Mucosa of stomach (tissue), 1 donor: Measurements from ENCODE around the gene ICE2.

Experiments used
- H3K27me3 ChIP-seq: one replicate; pipeline ENCODE4 v1.7.0; 2013; ENCODE audit warnings: mild to moderate bottlenecking, low read length; ENCODE audit not compliant: control insufficient read depth, insufficient read depth
- H3K36me3 ChIP-seq: one replicate; pipeline ENCODE4 v1.7.0; 2013; ENCODE audit warnings: low read length; ENCODE audit not compliant: control insufficient read depth, insufficient read depth
- H3K4me1 ChIP-seq: one replicate; pipeline ENCODE4 v1.7.0; 2013; ENCODE audit warnings: mild to moderate bottlenecking, low read length; ENCODE audit not compliant: control insufficient read depth, insufficient read depth
- H3K4me3 ChIP-seq: one replicate; pipeline ENCODE4 v1.7.0; 2013; ENCODE audit warnings: low read length
- H3K9ac ChIP-seq: one replicate; pipeline ENCODE4 v1.7.0; 2013; ENCODE audit warnings: mild to moderate bottlenecking, low read length, moderate library complexity
- H3K9me3 ChIP-seq: one replicate; pipeline ENCODE4 v1.7.0; 2013; ENCODE audit warnings: mild to moderate bottlenecking, low read length, moderate library complexity; ENCODE audit not compliant: control insufficient read depth
- donor health status: Pancreatic carcinoma.

The ICE2 gene

DNA sequence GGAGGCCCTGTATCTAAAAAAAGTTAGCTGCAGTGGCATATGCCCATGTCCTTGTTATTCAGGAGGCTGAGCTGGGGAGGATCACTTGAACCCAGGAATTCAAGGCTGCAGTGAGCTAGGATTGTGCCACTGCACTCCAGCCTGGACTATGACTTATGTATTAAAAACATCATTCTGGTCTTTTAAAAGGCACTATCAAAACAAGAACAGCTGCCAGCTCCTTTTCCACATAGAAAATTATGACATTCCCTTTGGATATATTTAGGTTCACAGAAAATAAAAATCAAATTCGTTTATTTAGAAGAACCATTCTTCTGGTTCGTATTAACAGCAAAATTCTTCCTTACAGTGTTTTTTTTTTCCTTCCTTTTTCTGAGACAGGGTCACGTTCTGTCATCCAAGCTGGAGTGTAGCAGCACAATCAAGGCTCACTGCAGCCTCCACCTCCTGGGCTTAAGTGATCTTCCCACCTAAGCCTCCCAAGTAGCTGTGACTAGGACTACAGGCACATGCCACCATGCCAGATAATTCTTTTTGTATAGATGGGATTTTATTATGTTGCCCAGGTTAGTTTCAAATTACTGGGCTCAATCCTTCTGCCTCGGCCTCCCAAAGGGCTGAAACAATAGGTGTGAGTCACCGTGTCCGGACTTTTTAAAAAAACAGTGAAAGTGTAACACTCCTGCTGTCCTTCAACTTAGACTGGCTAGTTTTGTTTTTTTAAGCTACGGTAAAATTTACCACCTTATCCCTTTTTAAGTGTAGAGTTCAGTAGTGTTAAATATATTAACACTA is 13.9 kb downstream of the ICE2 start:
- Histone ChIP-seq H3K9me3 (no peaks in the 10 kb centered on the region), H3K36me3 (no peaks in the 10 kb centered on the region), H3K4me1 (no peaks in the 10 kb centered on the region), H3K4me3 (no peak overlapping the region), H3K27me3 (no peaks in the 10 kb centered on the region), H3K9ac (no peak overlapping the region)

GRCh38 chr15:60462027-60462426 is 16.9 kb downstream of the ICE2 start:
- Histone ChIP-seq H3K4me3 (no peak overlapping the region), H3K4me1 (no peaks in the 10 kb centered on the region), H3K27me3 (no peaks in the 10 kb centered on the region), H3K9me3 (no peaks in the 10 kb centered on the region), H3K36me3 (no peaks in the 10 kb centered on the region), H3K9ac (no peak overlapping the region)

GRCh38 chr15:60460931-60461330 is 18.0 kb downstream of the ICE2 start:
- Histone ChIP-seq H3K27me3 (no peaks in the 10 kb centered on the region), H3K9ac (no peak overlapping the region), H3K4me3 (no peak overlapping the region), H3K4me1 (no peaks in the 10 kb centered on the region), H3K9me3 (no peaks in the 10 kb centered on the region), H3K36me3 (no peaks in the 10 kb centered on the region)

- no peak overlapping the region for H3K9ac ChIP-seq
- no peaks in the 10 kb centered on the region for H3K27me3 ChIP-seq
- no peaks in the 10 kb centered on the region for H3K36me3 ChIP-seq
- no peak overlapping the region for H3K4me3 ChIP-seq
- no peaks in the 10 kb centered on the region for H3K4me1 ChIP-seq
- no peaks in the 10 kb centered on the region for H3K9me3 ChIP-seq
These were observed 20.2 kb downstream of the ICE2 start for GRCh38 chr15:60458721-60459120.

DNA sequence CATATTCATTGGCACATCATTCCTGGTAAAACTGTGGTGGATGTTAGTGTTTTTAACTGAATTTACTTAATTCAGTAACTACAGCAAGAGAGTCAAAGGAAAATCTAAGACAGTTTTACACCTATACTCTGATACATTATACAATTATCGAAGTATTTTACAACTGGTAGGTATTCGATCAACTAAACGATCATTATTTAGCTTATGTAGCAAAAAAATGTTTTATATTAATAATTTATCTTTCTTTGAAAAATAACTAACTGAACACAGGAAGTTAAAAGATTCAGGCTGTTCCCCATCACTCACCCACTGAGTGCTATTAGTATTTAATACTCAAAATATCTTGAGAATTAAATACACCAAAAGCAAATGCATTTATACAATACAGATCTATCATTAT is 21.0 kb downstream of the ICE2 start:
- H3K9ac ChIP-seq, result no peak overlapping the region
- no peaks in the 10 kb centered on the region for H3K4me1 ChIP-seq
- no peaks in the 10 kb centered on the region for H3K27me3 ChIP-seq
- no peak overlapping the region for H3K4me3 ChIP-seq
- peaks cover 6% of the 10 kb centered on the region for H3K36me3 ChIP-seq
- H3K9me3 ChIP-seq, result no peaks in the 10 kb centered on the region

GRCh38 chr15:60454824-60455223 is 24.1 kb downstream of the ICE2 start:
- Histone ChIP-seq H3K27me3 (no peaks in the 10 kb centered on the region), H3K4me3 (no peak overlapping the region), H3K9me3 (no peaks in the 10 kb centered on the region), H3K4me1 (no peaks in the 10 kb centered on the region), H3K9ac (no peak overlapping the region), H3K36me3 (peaks cover 8% of the 10 kb centered on the region)

DNA sequence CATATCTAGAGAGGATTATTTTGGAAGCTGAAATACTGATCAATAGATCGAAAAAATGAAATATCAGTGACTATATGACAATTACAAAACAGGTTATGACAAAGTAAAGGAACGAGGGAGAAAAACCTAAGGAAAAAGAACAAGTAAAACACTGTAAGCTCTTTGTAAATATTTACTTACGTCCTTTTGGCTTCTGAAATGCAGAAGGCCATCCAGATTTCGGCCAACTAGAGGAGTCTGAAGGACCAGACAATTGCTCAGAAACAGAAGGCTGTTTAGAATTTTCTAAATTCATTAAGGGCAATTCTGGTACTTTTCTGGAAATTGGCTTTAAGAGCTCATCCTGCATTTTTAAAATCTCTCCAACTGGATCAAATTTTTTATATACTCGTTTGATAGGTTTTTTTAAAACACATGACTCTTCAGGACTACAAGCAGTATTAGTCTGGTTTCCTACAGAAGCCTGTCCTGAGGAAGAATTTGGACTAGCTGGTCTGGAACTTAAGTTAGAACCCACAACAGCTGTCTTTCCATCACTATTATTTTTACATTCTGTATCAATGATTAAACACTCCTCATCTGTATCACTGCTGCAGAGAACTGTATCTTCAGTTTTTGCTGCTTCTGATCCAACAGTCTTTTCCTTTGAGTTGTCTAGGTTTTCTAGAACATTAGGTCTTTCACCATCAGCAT is 30.1 kb downstream of the ICE2 start:
- Histone ChIP-seq H3K9ac (no peak overlapping the region), H3K4me1 (no peaks in the 10 kb centered on the region), H3K27me3 (no peaks in the 10 kb centered on the region), H3K9me3 (no peaks in the 10 kb centered on the region), H3K36me3 (peaks cover 8% of the 10 kb centered on the region), H3K4me3 (no peak overlapping the region)

GRCh38 chr15:60444289-60444912 is 34.5 kb downstream of the ICE2 start:
- Histone ChIP-seq H3K27me3 (no peaks in the 10 kb centered on the region), H3K4me3 (no peak overlapping the region), H3K9me3 (no peaks in the 10 kb centered on the region), H3K9ac (no peak overlapping the region), H3K4me1 (peaks cover 4% of the 10 kb centered on the region), H3K36me3 (no peaks in the 10 kb centered on the region)

DNA sequence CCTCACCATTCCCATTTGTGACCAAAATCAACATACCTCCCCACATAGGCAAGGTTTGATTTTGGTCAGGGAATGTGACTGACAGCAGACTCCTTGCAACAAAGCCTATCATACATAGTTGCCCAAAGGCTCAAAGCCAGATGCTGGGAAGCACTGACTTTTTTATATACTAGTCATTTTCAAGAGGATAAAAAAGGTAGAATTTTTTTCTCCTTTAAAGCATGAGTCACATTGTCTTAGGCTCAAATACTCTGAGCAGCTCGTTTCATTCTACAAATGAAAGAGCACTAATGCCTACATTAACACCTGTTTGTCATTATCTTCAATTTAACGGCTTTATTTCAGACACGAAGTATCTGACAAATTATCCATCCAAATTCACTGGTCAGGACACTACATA is 36.2 kb downstream of the ICE2 start:
- Histone ChIP-seq H3K9me3 (no peaks in the 10 kb centered on the region), H3K9ac (no peak overlapping the region), H3K36me3 (no peaks in the 10 kb centered on the region), H3K4me3 (no peak overlapping the region), H3K4me1 (peaks cover 4% of the 10 kb centered on the region), H3K27me3 (no peaks in the 10 kb centered on the region)

DNA sequence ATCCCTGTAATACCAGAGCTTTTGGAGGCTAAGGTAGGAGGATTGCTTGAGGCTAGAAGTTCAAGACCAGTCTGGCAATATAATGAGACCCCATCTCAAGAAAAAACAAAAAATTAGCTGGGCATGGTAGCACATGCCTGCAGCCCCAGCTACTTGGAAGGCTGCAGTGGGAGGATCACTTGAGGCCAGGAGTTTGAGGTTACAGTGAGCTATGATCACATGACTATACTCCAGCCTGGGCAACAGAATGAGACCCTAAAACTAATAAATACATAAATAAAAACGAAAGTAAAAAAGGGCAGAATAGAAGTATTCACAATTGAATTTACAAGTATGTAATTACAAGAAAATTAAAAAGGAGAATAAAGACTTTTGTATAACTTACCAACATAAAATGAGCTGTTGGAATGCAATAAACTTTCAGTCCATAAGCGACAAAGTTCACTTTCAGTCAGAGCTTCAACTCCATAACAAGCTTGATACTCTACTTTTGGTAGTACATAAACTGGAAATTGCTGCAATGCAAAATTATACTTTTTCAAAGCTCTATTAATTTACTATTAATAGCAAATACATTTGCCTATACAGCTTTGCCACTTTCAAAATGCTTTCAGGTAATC is 36.8 kb downstream of the ICE2 start:
- H3K9me3 ChIP-seq, result no peaks in the 10 kb centered on the region
- H3K4me1 ChIP-seq, result peaks cover 4% of the 10 kb centered on the region
- no peaks in the 10 kb centered on the region for H3K36me3 ChIP-seq
- no peaks in the 10 kb centered on the region for H3K27me3 ChIP-seq
- H3K4me3 ChIP-seq, result no peak overlapping the region
- H3K9ac ChIP-seq, result no peak overlapping the region

- no peak overlapping the region for H3K9ac ChIP-seq
- no peaks in the 10 kb centered on the region for H3K27me3 ChIP-seq
- peaks cover 4% of the 10 kb centered on the region for H3K4me1 ChIP-seq
- no peak overlapping the region for H3K4me3 ChIP-seq
- H3K9me3 ChIP-seq, result no peaks in the 10 kb centered on the region
- no peaks in the 10 kb centered on the region for H3K36me3 ChIP-seq
These were observed 37.6 kb downstream of the ICE2 start for GRCh38 chr15:60441331-60441730.

- H3K9me3 ChIP-seq, result no peaks in the 10 kb centered on the region
- H3K4me3 ChIP-seq, result no peak overlapping the region
- H3K9ac ChIP-seq, result no peak overlapping the region
- H3K36me3 ChIP-seq, result no peaks in the 10 kb centered on the region
- peaks cover 4% of the 10 kb centered on the region for H3K4me1 ChIP-seq
- H3K27me3 ChIP-seq, result no peaks in the 10 kb centered on the region
These were observed 40.3 kb downstream of the ICE2 start for GRCh38 chr15:60438646-60439045.
